Hematopoietic multipotent progenitor cell treated with erythropoietin and hydrocortisone succinate and interleukin-3 and kit ligand, for 6 days (in vitro differentiated cells): ENCODE results near the gene CD151.
A peak's percentile ranks its signal among the peaks of the same experiment; 100 is the strongest.

Experiments used
- DNase-seq: peaks from one replicate; pipeline ENCODE4 v3.0.0-alpha.2; 2015

CD151 gene

DNA sequence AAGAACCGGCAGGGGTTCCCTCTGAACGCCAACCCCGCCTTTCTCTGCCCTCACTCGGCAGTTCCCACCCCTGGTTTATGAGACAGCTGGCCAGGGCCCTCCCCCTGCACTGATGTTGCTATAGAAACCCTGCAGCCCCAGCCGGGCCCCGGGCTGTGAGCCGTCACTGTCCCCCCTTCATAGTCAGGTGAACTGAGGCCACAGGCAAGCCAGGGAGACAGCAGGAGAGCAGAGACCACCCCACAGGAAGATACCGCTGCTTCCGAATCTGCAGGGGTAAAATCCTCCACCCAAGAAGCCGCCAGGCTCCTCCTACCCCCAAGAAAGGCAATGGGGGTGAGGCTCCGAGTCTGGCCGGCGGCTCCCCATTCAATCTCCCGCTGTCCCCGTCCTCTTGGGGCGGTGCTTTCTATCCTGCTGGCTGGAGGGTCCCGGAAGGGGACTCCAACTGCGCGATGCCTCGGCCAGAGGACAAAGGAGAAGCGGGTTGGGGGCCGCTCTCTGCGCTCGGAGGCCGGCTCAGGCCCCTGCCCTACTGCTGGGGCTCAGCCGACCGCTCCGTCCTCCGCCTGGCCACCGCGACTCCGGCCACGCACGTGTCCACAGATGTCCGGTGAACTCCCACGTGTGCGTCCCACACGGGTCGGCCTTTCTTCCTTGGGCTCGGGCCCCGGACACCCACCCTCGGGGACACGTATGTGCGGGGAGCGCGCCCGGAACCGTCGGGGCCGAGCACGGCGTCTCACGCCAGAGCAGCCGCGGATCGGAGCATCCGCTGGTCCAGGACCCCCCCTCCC is 35.3 kb upstream of the CD151 start:
- peak; percentile 86 for DNase-seq

DNA sequence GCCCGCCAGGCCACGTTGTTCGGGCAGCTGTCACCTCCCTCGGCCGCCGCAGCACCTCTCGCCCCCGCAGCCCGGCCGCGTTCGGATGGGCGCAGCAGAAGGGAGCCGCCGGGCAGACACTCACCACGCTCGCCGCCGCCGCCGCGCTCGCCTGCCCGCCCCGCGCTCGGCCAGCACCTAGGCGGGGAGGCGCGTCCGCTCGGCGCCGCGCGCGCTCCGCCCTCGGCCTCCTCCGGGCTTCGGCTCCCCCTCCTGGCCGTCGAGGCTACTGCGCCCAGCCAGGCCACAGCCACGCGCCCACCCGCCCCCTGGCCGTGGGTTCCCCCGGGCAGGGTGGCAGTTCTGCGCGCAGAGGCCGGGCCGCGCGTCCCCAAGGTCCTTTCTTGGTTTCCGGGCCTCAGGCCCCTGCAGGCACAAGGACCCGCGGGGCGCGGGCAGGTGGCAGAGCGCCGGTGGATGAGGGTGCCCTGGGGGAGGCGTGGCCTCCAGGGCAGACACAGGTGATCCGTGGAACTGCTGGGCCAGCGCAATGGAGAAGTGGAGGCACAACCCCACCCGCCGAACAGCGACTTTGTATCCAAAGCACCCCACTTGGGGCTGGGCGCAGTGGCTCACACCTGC is 34.5 kb upstream of the CD151 start, which contains the start of gene SLC25A22:
Gene SLC25A22, minus strand, starts transcription at position 189 of the 621 bp plus-strand sequence. CDS start 3,275 bp downstream, outside the sequence.
- peak; percentile 88 for DNase-seq

DNA sequence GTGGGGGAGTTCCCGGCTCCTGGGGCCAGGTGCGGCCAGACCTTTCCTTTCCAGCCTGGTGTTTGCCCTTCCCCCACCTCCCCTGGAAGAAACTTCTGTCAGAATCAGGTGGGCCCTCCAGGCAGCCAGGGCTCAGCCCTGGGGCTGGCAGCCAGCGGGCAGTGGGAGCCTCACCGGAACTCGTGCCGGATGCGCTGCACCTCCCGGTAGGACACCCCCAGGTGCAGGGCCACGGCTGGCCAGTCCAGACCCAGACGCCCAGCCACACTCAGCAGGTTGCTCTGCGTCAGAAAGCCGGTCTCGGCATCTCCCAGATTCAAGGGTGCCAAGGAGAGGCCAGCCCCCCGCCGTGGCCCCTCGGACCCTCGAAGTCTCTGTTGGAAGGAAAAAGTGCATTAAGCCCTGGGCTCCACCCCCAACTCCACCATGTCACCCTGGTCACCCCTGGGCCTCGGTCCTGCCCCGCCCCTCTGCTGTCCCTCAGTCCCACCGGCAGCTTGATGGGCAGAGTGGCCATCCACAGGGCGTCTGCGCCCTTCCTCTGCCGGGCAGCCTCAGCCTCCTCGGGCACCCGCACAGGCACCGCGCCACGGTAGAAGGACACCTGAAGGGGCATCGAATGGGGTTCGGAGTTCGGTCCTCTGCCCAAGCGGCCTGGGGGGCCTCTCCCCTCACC is 33.0 kb upstream of the CD151 start:
- no peak for DNase-seq

GRCh38 chr11:800473-800872 is 32.3 kb upstream of the CD151 start:
- no peak for DNase-seq

- no peak for DNase-seq
Observed at GRCh38 chr11:801097-801780, 31.5 kb upstream of the CD151 start.

GRCh38 chr11:802018-802617 is 30.6 kb upstream of the CD151 start:
- no peak for DNase-seq

GRCh38 chr11:802693-803466 is 29.9 kb upstream of the CD151 start:
- DNase-seq: no peak

DNA sequence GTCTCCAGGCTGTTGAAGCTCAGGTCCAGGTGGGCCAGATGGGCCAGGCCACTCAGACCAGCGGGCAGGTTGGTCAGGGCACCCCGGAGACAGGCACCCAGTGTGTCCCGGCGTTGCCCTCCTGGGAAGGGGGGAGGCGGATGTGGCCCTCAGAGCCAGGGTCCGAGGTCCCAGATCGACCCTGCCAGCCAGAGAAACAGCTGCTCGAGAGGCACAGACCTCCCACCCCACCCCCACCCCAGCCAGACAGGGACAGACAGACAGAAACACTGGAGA is 29.3 kb upstream of the CD151 start:
- DNase-seq: no peak

GRCh38 chr11:803770-804598 is 28.8 kb upstream of the CD151 start:
- peak; percentile 35 for DNase-seq

- DNase-seq: no peak
Observed at GRCh38 chr11:804599-804964, 28.2 kb upstream of the CD151 start.

DNA sequence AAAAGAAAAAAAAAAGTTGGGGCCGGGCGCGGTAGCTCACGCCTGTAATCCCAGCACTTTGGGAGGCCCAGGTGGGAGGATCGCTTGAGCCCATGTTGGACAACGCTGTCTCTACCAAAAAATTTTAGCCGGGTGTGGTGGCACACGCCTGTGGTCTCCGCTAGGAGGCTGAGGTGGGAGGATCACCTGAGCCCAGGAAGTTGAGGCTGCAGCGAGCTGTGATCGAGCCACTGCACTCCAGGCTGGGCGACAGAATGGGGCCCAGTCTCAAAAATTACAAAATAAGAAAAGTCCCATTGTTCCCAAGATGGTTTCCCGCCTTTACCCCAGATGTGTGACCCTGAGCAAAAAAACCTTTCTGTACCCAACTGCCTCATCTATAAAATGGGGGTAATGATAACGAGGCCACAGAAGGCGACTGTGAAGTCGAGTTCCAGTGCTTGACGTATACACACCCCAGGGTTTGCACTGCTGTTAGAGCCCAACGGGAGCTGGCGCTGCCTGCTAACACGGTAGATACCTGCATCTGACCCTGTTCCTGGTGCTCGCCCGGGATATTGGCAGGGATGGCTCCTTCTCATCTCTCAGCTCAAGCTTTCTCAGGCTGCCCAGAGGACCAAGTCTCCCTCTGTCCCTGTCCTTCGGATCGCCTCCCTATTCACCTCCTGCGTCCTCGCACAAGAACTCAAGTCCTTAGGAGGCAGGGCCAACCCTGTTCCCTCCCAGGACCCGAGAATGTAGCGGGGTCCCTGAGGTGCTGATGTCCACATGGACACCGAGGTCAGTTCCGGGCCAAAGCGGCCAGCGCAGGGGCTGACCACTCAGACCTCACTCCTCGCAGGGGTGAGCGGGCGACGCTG is 24.1 kb upstream of the CD151 start:
- peak; percentile 68 for DNase-seq

GRCh38 chr11:809287-810039 is 23.3 kb upstream of the CD151 start, which contains the start of gene RPLP2:
Gene RPLP2, plus strand, starts transcription at chr11:809967. Its CDS starts 268 bp downstream, at chr11:810235.
- peak; percentile 98 for DNase-seq

DNA sequence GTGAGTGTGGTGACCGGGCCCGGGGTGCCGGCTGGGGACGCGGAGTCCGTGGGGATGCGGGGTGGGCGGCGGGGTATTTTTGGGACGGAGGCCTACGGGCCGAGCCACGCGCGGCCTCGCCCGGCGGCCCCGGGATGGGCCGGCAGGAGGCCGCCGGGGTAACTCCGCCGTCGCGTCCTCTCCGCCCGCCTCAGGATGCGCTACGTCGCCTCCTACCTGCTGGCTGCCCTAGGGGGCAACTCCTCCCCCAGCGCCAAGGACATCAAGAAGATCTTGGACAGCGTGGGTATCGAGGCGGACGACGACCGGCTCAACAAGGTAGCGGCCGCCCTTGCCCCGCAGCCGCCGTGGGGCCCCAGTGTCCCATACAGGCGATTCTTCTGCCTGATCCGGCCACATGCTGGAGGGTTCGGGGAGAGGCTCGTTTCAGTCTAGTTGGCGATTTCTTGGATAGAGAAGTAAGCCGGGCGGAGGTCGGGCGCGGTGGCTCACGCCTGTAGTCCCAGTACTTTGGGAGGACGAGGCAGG is 22.6 kb upstream of the CD151 start:
- no peak for DNase-seq

DNA sequence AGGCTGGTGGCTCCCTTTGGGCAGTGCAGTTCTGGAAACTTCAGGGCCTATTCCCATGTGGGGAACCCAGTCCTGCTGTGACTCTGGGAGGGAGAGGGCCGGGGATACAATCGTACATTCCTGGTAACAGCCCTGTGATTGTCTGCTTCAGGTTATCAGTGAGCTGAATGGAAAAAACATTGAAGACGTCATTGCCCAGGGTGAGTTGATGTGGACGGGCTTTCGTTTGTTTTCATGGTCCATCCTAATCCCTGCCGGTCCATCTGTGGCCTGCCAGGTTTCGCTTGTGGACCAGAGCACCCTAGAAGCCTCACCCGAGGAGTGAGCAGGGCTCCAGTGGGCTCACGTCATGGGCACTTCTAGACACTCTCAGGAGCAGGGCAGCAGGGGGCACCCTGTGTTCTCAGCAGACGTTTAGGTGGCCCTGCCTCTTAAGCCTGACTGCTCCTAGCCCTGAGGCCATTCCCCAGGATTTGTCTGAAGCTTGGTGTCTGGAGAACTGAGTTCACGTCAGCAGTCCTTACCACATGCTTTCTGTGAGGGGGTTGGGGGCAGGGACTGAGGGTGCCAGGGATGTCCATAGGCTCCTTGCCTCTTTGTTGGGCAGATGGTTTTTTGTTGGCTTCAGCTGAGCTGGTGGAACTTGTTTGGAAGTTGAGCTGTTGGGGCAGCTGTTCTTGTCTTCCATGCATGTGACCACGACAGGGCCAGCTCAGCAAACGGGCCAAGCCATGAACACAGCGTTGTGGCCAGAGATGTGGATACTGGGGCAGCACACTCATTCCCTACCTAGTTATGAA is 21.1 kb upstream of the CD151 start:
- peak; percentile 69 for DNase-seq

GRCh38 chr11:812390-812789 is 20.4 kb upstream of the CD151 start:
- DNase-seq: no peak

GRCh38 chr11:813072-813455 is 19.7 kb upstream of the CD151 start:
- DNase-seq: no peak

DNA sequence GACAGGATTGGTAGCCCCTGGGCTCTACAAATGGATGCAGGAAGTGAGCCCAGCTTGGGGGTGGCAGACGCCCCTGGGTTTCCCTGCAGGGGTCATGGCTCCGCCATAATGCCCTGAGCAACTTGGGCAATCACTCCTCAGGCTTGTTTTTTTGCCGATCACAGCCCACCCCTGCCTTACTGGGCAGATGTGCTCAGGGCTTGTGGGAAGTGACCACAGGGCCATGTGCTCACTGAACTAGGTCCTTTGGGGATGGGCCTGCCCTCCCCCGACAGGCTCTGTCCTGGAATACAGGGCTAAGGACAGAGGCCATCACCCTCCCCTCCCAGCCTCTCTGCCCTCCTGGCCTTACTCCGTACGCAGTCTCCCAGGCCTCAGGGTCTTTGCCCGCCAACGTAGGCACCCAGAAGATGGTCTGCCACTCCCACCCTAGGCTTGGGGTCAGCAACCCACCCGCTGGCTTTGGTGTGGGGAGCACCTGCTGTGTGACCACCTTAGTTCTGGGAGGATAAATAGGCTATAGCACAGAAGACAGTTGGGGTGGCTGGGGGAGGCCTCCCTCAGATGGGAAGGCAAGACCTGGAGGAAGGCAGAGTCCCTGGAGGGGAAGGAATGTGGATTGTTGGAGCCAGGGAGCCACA is 19.2 kb upstream of the CD151 start:
- DNase-seq: no peak
